Measurements from ENCODE around the gene PAN2. TPM values are rescaled to one million over a fixed set of nuclear protein-coding genes. Genes with fewer than 3 reads are reported as not detected.

Gene PAN2
- total and polyA plus RNA-seq, 10 of the 15 experiments (the other 5 are each of a cell fraction or from before 2014, with no cell fraction given) = 14.4 to 61.8 (median 34.9) TPM

DNA sequence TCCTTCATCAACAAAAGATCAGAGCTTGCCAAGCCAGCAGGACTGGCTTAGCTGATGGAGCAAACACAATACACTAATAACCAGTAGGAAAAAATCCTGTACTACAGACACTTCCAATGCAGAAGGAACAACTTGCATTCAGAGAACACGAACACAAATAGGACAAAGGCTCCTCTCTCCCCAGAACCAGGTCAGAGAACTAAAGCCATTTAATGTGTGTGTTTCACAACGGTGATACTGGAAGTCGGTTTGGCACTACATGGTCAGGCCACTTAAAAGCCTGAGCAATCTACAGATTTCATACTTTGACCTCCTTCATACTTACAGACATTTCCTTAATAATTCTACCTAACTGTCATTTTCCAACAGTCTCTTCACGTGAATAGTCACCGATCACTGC, 40.0 kb downstream of the PAN2 start:
- SMC1A ChIA-PET (ENCODE audit: uncharacterized antibody, unreplicated experiment) = interaction anchor here (0.6 kb wide), 1 partner anchor 17 kb away, joined by 3 read pairs; no protein-coding TSS in a partner anchor
- Histone ChIP-seq H3K4me1 (ENCODE audit: control insufficient read depth, insufficient read depth, low read length) (peaks cover 20% of the 10 kb centered on the region), H2AFZ (ENCODE audit: control insufficient read depth, low read depth, low read length) (no peak overlapping the region), H3K9ac (ENCODE audit: control insufficient read depth, insufficient read depth, low read length) (no peak overlapping the region), H3K9me3 (replicated peaks; ENCODE audit: control insufficient read depth, insufficient read depth, low read length) (no peaks in the 10 kb centered on the region), H3K27me3 (replicated peaks in 1 of 2; ENCODE audit: control insufficient read depth in 2 of 2, insufficient read depth in 2 of 2, low read length in 1 of 2) (no peaks in the 10 kb centered on the region), H3K27ac (ENCODE audit: control insufficient read depth, insufficient read depth) (no peak overlapping the region), H3K79me2 (ENCODE audit: control insufficient read depth, insufficient read depth, low read length) (peaks cover 58% of the 10 kb centered on the region), H3K36me3 (ENCODE audit: control insufficient read depth in 2 of 2, insufficient read depth in 2 of 2, low read length in 1 of 2) (peaks cover 2 to 14% of the 10 kb centered on the region in 2 experiments; a peak in 2 of 4 replicates), H3K4me2 (ENCODE audit: control insufficient read depth, insufficient read depth) (no peak overlapping the region), H3K4me3 (no peak overlapping the region), H4K20me1 (ENCODE audit: control insufficient read depth, insufficient read depth) (no peaks in the 10 kb centered on the region)
- intact Hi-C loops (cut with micrococcal nuclease; ENCODE audit: unreplicated experiment) (no loop called here), in situ Hi-C loops (cut with MboI) (no loop called here)
- no peak for FAIRE-seq
- WGBS (ENCODE audit: insufficient coverage, insufficient replicate concordance, low lambda C conversion rate, missing lambda C conversion rate) = 89% methylated on average over 5 of the region's 5 CpGs
- ATAC-seq = no peak
- POLR2A ChIA-PET = interaction anchor here (0.6 to 1.5 kb wide), 2 partner anchors 27 to 45 kb away, joined by 3 to 4 read pairs; partner anchors contain the start of genes COQ10A and IL23A
- DNase-seq (ENCODE audit: low read depth, low spot score) = no peak
- BruUV-seq (replicated peaks) = no TSS peak
- RAD21 ChIA-PET (ENCODE audit: unreplicated experiment) = no interaction called here
- CTCF ChIA-PET = interaction anchor here (0.5 to 2.1 kb wide), 3 partner anchors 10 to 170 kb away, joined by 3 to 10 read pairs (median 3); partner anchors contain the start of gene COQ10A
- TF ChIP-seq SMAD1 (IDR thresholded peaks at IDR 0.05; ENCODE audit: low read depth, partially characterized antibody) (no peak), STAT1 (conservative IDR thresholded peaks at IDR 0.05) (no peak), BRCA1 (IDR thresholded peaks at IDR 0.05; ENCODE audit: low read depth, low read length) (no peak), CEBPZ (IDR thresholded peaks at IDR 0.05; ENCODE audit: low read depth, low read length) (no peak), CEBPB (IDR thresholded peaks at IDR 0.05; ENCODE audit: borderline replicate concordance in 1 of 2, low read depth in 2 of 2, low read length in 2 of 2) (no peak), NFXL1 (IDR thresholded peaks at IDR 0.05; ENCODE audit: borderline replicate concordance) (no peak), HDAC2 (IDR thresholded peaks at IDR 0.05) (no peak), SUPT20H (IDR thresholded peaks at IDR 0.05; ENCODE audit: borderline replicate concordance, control insufficient read depth, low read depth, low read length) (no peak), PBX3 (IDR thresholded peaks at IDR 0.05; ENCODE audit: insufficient replicate concordance, low read depth, low read length) (no peak), RBBP5 (conservative IDR thresholded peaks at IDR 0.05) (no peak), IRF4 (IDR thresholded peaks at IDR 0.05; ENCODE audit: low read depth, low read length) (no peak), SPI1 (IDR thresholded peaks at IDR 0.05; ENCODE audit: borderline replicate concordance, insufficient read depth, low read depth, low read length) (no peak), NRF1 (conservative IDR thresholded peaks at IDR 0.05; ENCODE audit: low read depth, low read length) (no peak)
- TF ChIP-seq, protein P1, sequence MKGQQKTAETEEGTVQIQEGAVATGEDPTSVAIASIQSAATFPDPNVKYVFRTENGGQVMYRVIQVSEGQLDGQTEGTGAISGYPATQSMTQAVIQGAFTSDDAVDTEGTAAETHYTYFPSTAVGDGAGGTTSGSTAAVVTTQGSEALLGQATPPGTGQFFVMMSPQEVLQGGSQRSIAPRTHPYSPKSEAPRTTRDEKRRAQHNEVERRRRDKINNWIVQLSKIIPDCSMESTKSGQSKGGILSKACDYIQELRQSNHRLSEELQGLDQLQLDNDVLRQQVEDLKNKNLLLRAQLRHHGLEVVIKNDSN (IDR thresholded peaks at IDR 0.05; ENCODE audit: borderline replicate concordance, extremely low read length, insufficient read depth, low read depth, low read length) = no peak
- TF ChIP-seq, protein P2, sequence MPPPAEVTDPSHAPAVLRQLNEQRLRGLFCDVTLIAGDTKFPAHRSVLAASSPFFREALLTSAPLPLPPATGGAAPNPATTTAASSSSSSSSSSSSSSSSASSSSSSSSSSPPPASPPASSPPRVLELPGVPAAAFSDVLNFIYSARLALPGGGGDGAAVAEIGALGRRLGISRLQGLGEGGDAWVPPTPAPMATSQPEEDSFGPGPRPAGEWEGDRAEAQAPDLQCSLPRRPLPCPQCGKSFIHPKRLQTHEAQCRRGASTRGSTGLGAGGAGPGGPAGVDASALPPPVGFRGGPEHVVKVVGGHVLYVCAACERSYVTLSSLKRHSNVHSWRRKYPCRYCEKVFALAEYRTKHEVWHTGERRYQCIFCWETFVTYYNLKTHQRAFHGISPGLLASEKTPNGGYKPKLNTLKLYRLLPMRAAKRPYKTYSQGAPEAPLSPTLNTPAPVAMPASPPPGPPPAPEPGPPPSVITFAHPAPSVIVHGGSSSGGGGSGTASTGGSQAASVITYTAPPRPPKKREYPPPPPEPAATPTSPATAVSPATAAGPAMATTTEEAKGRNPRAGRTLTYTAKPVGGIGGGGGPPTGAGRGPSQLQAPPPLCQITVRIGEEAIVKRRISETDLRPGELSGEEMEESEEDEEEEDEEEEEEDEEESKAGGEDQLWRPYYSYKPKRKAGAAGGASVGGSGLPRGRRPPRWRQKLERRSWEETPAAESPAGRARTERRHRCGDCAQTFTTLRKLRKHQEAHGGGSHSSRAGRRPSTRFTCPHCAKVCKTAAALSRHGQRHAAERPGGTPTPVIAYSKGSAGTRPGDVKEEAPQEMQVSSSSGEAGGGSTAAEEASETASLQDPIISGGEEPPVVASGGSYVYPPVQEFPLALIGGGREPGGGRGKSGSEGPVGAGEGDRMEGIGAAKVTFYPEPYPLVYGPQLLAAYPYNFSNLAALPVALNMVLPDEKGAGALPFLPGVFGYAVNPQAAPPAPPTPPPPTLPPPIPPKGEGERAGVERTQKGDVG (CRISPR knock-in tag; IDR thresholded peaks at IDR 0.05) = no peak
